GM08714 (cell line): Measurements from ENCODE around the gene ACY1.

Experiments
- H3K4me3 ChIP-seq: fragments of 200-500 bp; sonication (Bioruptor generic); 2 replicates; pipeline ENCODE4 v1.5.1; 2014; ENCODE audit warnings: mild to moderate bottlenecking, low read length, inconsistent platforms
- ZNF274 ChIP-seq: IDR thresholded peaks from 2 replicates; pipeline ENCODE4 v1.6.1; 2012; ENCODE audit warnings: mild to moderate bottlenecking, low read depth, low read length

ACY1 gene

DNA sequence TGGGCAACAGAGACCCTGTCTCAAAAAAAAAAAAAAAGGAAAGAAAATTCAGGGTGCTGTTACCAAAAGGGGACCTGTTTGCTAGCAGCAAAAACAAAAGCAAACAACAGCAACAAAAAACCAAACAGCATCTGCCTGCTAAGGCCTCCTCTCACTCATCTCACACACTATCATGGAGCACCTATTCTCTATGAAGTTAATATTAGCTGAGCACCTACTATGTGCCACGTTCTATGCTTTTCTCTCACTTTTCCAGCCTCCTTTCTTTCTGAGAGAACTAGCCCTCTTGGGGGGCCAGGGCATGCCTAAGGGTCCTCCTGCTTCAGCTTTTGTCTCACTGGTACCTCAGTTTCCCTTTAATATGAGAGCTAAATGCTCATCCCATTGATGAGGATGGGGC, 28.6 kb upstream of the ACY1 start:
- TF ChIP-seq ZNF274, result no peak
- no peak overlapping the region for H3K4me3 ChIP-seq

DNA sequence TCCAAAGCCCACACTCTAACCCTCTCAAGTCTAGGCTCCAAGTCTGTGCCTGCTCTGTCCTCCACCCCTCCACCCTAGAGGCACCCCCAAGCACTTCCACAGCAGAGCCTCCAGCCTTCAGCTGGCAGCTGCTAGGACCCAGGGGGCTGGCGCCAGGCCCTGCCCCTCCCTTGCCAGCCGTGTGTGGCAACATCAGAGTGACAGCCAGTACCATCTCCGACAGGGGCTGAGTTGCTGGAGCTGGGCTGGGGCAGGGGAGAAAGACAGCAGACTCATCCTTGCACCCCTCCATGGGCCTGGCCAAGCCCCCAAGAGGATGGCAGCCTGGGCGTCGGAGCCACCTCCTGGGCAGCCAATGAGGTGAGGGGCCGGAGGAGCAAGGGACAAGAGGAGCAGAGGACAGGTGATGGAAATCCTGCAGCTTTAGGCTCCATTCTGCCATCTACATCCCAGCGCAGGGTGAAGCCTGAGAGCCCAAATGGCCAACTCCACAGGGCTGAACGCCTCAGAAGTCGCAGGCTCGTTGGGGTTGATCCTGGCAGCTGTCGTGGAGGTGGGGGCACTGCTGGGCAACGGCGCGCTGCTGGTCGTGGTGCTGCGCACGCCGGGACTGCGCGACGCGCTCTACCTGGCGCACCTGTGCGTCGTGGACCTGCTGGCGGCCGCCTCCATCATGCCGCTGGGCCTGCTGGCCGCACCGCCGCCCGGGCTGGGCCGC, 28.0 kb upstream of the ACY1 start, which contains the start of gene GPR62:
GPR62 (plus strand) TSS at position 207 of the 718 bp plus-strand sequence; CDS start at position 479, 272 bp downstream.
- no peak within 1 kb of the TSS; the same call in 1 of the 2 replicates for H3K4me3 ChIP-seq
- no peak for TF ChIP-seq ZNF274

DNA sequence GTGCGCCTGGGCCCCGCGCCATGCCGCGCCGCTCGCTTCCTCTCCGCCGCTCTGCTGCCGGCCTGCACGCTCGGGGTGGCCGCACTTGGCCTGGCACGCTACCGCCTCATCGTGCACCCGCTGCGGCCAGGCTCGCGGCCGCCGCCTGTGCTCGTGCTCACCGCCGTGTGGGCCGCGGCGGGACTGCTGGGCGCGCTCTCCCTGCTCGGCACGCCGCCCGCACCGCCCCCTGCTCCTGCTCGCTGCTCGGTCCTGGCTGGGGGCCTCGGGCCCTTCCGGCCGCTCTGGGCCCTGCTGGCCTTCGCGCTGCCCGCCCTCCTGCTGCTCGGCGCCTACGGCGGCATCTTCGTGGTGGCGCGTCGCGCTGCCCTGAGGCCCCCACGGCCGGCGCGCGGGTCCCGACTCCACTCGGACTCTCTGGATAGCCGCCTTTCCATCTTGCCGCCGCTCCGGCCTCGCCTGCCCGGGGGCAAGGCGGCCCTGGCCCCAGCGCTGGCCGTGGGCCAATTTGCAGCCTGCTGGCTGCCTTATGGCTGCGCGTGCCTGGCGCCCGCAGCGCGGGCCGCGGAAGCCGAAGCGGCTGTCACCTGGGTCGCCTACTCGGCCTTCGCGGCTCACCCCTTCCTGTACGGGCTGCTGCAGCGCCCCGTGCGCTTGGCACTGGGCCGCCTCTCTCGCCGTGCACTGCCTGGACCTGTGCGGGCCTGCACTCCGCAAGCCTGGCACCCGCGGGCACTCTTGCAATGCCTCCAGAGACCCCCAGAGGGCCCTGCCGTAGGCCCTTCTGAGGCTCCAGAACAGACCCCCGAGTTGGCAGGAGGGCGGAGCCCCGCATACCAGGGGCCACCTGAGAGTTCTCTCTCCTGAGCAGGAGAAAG, 27.2 kb upstream of the ACY1 start:
- TF ChIP-seq ZNF274, result no peak
- H3K4me3 ChIP-seq, result no peak overlapping the region; the same call in 1 of the 2 replicates

DNA sequence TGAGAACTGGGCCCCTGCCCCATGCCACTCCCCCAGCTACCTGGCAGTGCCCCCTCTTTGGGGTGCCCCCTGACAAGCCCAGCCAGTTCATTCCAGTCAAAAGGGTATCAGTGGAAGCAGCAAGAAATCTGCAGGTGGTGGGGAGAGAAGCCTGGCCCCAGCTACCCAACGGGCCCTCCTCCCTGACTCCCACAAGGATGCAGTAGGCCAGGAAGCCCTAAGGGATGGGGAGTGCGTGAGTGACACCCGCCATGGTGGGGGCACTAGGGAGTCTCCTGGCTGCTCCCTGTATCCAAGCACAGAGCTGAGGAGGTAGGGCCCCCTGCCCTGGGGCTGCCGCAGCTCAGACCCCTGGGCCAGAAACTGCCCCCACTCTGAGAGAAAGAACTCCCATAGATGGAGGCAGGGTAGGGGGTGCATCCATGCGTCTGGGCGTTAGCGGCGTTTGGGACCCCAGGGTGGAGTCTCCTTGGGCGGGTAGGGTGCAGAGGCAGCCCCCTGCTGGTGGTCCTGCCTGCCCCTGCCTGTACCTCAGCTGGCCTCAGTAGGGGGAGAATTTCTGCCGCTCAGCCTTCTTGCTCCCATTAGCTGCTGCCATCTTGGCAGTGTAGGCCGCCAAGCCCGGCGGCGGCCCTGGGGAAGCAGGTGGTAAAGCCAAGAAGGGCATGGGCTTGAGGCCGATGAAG, 25.7 kb upstream of the ACY1 start:
- no peak overlapping the region for H3K4me3 ChIP-seq
- TF ChIP-seq ZNF274, result no peak

DNA sequence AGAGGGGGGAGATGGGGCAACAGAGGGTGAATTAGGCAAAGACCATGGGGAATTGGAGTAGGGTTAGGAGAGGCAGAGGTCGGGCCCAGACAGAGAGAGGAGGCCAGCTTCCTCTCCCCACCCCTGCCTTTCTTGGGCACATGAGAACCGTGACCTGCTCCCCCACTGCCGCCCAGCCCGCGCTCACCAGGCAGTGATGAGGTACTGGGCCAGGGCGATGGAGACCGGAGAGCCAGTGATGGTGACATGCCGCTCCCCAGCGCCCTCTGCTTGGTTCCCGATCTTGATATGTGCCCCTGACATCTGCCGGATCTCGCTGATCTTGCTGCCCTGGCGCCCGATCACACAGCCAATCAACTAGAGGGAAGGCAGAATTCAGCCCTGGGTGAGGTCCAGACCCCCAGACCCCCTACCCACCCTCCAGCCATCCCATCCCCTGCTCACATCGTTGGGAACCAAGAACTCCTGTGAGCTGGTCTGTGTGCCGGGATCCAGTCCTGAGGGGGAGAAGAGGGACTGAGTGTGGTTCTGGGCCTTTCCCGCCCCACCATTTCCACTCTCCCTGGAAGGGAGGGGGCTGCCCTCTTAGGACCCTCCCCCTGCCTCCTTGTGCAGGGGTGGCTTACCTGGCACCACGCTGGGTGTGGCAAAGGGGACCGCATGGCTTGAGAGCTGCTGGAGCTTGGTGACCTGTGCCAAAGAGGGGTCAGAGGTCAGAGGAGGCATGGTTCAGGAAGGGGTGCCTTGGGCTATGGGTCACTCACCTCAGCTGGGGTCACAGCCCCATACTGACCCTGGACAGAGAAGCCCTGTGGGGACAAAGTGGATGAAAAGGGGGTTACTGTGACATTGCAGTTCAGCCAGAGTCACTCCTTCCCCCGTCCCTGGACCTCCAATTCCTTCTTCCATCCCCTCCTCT, 24.5 kb upstream of the ACY1 start:
- H3K4me3 ChIP-seq, result no peak overlapping the region
- no peak for TF ChIP-seq ZNF274

DNA sequence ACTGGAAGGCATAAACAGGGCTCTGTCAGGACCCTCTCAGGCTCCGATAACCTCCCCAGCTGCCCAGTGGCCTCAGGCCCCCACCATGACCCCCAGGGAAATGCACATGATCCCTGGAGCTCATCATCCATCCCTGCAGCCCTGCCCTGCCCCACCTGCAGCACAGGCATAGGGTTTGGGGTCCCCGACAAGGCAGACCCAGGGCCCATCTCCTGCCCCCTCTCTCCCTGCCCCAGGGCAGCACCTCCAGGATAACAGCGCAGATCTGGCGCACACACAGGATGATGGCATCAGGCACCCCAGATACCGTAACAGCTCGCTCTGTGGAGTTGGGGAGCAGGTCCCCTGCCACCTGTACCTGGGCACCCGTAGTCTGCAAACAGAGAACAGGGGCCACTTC, 23.7 kb upstream of the ACY1 start:
- TF ChIP-seq ZNF274, result no peak
- no peak overlapping the region for H3K4me3 ChIP-seq

DNA sequence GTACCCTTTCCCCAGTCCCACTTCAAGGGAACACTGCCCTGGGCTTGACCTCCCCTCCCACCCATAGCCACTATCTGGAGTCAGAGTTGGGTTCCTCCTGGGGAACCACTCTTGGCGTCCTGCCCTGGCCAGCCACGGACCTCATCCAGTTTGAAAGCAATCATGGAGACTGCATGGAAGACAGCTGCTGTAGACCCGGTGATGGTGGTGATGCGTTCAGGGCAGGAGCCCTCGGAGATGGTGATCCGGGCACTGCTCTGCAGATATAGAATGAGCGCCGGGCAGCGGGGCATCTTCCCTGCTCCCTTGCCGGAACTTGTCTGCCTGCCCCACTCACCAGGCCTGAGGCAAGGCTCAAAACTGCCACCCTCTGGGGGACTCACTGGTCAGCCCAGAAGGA, 22.9 kb upstream of the ACY1 start:
- no peak for TF ChIP-seq ZNF274

DNA sequence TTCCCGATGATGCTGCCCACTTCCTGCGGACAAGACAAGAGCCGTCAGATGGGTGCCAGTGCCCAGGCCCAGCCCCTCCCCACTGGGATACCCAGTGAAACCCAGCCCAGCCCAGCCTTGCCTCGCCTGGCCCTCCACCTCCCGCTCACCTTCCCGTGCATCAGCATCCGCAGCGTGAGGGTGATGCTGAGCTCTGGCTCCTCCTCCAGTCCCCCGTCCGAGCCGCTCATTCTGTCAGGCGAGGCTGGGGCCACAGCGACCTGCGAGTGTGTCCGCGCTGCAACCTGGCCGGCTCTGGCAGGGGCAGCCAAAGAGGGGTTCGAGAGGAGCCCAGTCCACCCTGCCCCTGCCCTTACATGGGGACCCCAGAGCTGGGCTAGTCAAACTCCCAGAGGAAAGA, 22.3 kb upstream of the ACY1 start:
- no peak overlapping the region for H3K4me3 ChIP-seq
- no peak for TF ChIP-seq ZNF274

More for the DNA sequence above, 22.9 kb upstream of the ACY1 start:
- H3K4me3 ChIP-seq, result no peak overlapping the region

DNA sequence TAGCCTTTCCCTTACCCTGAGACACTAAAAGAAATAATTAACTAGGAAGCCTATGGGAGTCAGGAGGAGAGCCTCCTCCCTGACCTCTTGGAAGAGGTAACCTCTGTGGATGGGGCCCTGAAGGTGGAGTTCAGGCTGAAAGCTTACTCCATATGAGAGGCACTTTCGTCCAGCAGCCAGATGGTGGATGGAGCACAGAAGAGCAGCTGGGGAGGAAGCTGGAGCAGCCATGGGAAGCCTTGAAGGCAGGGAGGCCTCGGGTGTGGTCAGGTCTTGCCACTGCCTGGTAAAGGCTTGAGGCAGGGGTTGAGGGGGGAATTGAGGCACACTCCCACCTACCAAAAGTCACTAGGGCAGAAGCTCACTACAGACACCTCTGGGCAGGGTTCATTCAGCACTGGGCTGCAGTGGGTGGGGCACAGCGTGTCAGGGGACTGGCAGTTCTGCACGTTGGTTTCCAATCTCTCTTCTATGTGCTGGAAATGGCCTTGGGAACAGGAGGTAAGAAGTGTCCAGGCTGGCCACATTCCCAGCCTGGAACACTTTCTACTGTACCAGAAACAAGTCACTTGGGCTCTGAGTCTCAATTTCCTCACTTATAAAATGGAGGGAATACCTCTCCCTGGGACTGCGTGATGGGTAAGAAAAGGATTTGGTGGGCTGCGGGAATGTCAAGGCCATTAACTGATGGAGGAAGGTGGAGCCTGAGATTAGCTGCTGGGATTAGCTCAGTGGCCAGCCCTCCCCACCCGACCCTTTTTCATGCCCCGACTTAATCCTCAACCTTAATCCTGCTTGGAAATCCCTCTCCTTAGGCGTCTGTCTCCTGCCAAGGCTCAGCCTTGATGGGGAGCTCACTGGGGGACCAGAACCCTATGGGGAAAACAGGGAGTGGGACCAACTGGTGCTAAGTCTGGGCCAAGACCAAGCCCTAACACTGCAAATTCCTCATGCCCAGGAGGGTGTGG, 21.4 kb upstream of the ACY1 start:
- H3K4me3 ChIP-seq, result no peak overlapping the region
- no peak for TF ChIP-seq ZNF274

DNA sequence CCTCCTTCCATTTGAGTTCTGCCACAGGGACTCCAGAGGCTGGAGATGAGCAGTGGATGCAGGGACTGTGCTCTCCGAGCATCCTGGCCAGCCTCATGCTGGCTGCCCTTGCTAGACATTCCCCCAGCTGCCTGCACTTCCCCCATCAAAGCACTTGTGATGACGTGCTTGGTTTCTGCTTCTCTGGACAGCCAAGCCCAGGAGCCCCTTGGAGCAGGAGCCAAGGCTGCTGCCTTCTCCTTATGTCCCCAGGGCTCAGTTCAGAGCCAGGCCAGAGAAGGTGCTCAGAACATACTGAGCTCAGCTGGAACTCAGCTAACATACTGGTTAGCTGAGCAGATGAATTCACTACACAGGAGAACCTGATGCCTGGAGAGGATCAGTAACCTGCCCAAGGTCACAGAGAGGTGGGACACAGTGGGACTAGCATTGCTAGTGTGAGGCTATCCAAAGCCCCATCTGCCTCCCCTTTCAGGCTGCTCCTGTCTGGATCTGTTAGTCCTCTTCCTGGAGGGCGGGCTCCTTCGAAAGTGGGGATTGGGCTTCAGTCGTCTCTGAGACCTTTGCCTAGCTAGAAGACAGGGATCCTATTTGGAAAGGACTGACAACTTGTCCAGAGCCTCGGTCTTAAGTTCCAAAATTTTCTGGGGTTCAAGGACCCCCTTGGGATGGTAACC, 20.3 kb upstream of the ACY1 start:
- no peak overlapping the region for H3K4me3 ChIP-seq
- no peak for TF ChIP-seq ZNF274

DNA sequence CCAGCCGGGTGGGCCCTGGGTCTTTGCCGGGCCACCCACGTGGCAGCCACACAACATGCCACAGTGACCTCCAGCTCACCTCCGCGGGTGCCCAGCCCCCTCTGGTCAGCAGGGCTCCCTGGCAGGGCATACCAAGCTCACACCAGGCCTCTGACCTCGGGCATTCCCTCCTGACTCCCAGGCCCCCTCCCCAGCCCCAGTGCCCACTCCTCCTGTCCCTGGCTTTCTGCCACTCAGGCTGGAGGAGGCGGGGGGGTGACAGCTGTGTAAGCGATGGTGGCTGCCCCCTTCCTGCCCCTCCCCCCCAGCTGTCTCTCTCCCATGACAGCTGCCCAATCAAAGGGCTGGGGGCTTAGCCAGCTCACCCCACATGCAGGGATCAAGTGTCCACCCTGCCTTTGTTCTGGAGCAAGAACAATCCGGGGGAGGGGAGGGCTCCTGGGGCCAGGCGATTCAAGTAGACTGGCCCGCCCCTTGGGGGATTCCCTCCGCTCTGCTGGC, 19.3 kb upstream of the ACY1 start:
- H3K4me3 ChIP-seq, result no peak overlapping the region
- TF ChIP-seq ZNF274, result no peak

DNA sequence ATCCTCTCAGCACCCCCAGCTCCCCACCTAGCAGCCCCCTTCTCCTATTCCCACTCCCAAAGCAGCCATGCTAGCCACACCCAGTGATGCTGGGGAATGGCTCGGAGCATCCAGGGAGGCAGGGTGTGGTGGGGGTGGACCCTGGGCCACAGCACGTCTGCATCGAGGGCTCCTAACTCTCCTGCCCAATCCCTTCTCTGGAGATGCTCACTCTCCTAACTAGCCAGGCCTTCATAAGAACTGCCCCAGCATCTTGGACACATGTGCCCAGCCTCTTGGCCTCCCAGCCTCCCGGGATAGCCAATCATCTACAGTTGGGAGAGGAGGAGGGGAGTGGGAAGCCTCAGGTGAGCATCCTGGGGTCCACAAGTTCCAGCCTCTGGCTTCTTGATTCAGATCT, 18.8 kb upstream of the ACY1 start:
- no peak overlapping the region for H3K4me3 ChIP-seq
- TF ChIP-seq ZNF274, result no peak
